UCSD-AML1 (cell line): Measurements from ENCODE around the gene MAN2A1.
"Not testable (repeated sequence)": the region's sequence is repeated elsewhere in the genome, so short reads cannot be mapped to it uniquely, and the experiment has no call there.

Experiments
- DNase-seq: peaks from one replicate; lab custom pipeline; 2025; ENCODE audit not compliant: unreplicated experiment; lab: John Stamatoyannopoulos, UW

Gene MAN2A1

GRCh38 chr5:109812698-109813097 lies 123.0 kb downstream of the MAN2A1 start:
- DNase-seq: no peak

GRCh38 chr5:109816732-109817131 lies 127.0 kb downstream of the MAN2A1 start:
- no peak for DNase-seq

GRCh38 chr5:109819878-109820277 lies 130.2 kb downstream of the MAN2A1 start:
- DNase-seq: no peak

- DNase-seq: no peak
These were observed 133.9 kb downstream of the MAN2A1 start for GRCh38 chr5:109823597-109823996.

GRCh38 chr5:109825450-109825849 lies 135.7 kb downstream of the MAN2A1 start:
- no peak for DNase-seq

GRCh38 chr5:109826426-109826825 lies 136.7 kb downstream of the MAN2A1 start:
- no peak for DNase-seq

GRCh38 chr5:109829331-109829730 lies 139.6 kb downstream of the MAN2A1 start:
- DNase-seq: no peak

- no peak for DNase-seq
These were observed 141.3 kb downstream of the MAN2A1 start for GRCh38 chr5:109830955-109831502.

- DNase-seq: not testable (repeated sequence)
These were observed 142.8 kb downstream of the MAN2A1 start for GRCh38 chr5:109832207-109833188.

GRCh38 chr5:109833946-109834345 lies 144.2 kb downstream of the MAN2A1 start:
- DNase-seq: no peak

- DNase-seq: no peak
These were observed 146.6 kb downstream of the MAN2A1 start for GRCh38 chr5:109836280-109836679.

GRCh38 chr5:109837231-109837861 lies 147.6 kb downstream of the MAN2A1 start:
- no peak for DNase-seq

- DNase-seq: no peak
These were observed 148.4 kb downstream of the MAN2A1 start for GRCh38 chr5:109838157-109838556.

GRCh38 chr5:109844148-109844547 lies 154.4 kb downstream of the MAN2A1 start:
- DNase-seq: no peak

GRCh38 chr5:109844695-109845094 lies 155.0 kb downstream of the MAN2A1 start:
- no peak for DNase-seq

- DNase-seq: no peak
These were observed 158.4 kb downstream of the MAN2A1 start for GRCh38 chr5:109848130-109848529.

GRCh38 chr5:109849478-109850088 lies 159.9 kb downstream of the MAN2A1 start:
- DNase-seq: no peak

GRCh38 chr5:109852371-109853155 lies 162.8 kb downstream of the MAN2A1 start:
- no peak for DNase-seq

GRCh38 chr5:109853377-109853776 lies 163.7 kb downstream of the MAN2A1 start:
- DNase-seq: no peak

GRCh38 chr5:109855056-109855455 lies 165.3 kb downstream of the MAN2A1 start:
- no peak for DNase-seq
